Ascending aorta (tissue), 2 donors: Measurements from ENCODE around the gene LAMA5. TPM values are rescaled to one million over a fixed set of nuclear protein-coding genes. Genes with fewer than 3 reads are reported as not detected.

ENCODE experiments used
- DNase-seq, 2 donors: peaks; one replicate each; pipeline ENCODE4 v3.0.0-alpha.2; 2019; ENCODE audit warnings: low spot score in 2 of 2
- H3K27ac ChIP-seq, 2 donors: fragments of 200-600 bp; sonication (generic); one replicate each; pipeline ENCODE4 v1.5.1; 2016 to 2017; ENCODE audit warnings: mild to moderate bottlenecking in 1 of 2
- H3K27me3 ChIP-seq: fragments of 200-600 bp; sonication (generic); one replicate; pipeline ENCODE4 v1.5.1; 2017
- H3K36me3 ChIP-seq, 2 donors: fragments of 200-600 bp; sonication (generic); one replicate each; pipeline ENCODE4 v1.5.1; 2016
- H3K4me1 ChIP-seq, 2 donors: fragments of 200-600 bp; sonication (generic); one replicate each; pipeline ENCODE4 v1.5.1; 2016 to 2017; ENCODE audit warnings: mild to moderate bottlenecking in 1 of 2
- H3K4me3 ChIP-seq, 2 donors: fragments of 200-600 bp; sonication (generic); one replicate each; pipeline ENCODE4 v1.5.1; 2016 to 2017; ENCODE audit warnings: mild to moderate bottlenecking in 1 of 2
- H3K9me3 ChIP-seq, 2 donors: fragments of 200-600 bp; sonication (generic); one replicate each; pipeline ENCODE4 v1.5.1; 2016
- CTCF ChIP-seq, 3 experiments: fragments of 200-600 bp in 2 of 3; fragments of 450-650 bp in 1 of 3; sonication (generic) in 2 of 3; IDR thresholded peaks; one replicate each; pipeline ENCODE4 v1.5.1; 2016 to 2019; ENCODE audit warnings: antibody characterized with exemption in 3 of 3, mild to moderate bottlenecking in 1 of 3, moderate library complexity in 1 of 3
- intact Hi-C: fragments of 100-400 bp; cut with DNase I; formaldehyde crosslinking; loops from one replicate; pipeline ENCODE4 v1.15.1; 2023
- total RNA-seq: library from RNA; depleted of rRNA; stranded (reverse); fragments of >200 nt; gene quantifications from one replicate; pipeline ENCODE4 v1.1.0, GENCODE V29; 2016

Gene LAMA5
- total RNA-seq, 1 donor from 2014 or later: 469 TPM

GRCh38 chr20:62309198-62309944 lies 57.7 kb downstream of the LAMA5 start:
- Histone ChIP-seq H3K4me1 (peaks cover 2 to 8% of the 10 kb centered on the region in 2 donors), H3K9me3 (no peaks in the 10 kb centered on the region), H3K36me3 (peaks cover 85 to 97% of the 10 kb centered on the region in 2 donors), H3K27me3 (no peaks in the 10 kb centered on the region), H3K27ac (no peak overlapping the region), H3K4me3 (no peak overlapping the region)
- no peak for DNase-seq
- no peak for TF ChIP-seq CTCF (IDR thresholded peaks at IDR 0.05)
- intact Hi-C loops: no loop called here

GRCh38 chr20:62308102-62308822 lies 58.9 kb downstream of the LAMA5 start:
- DNase-seq: no peak
- intact Hi-C loops: no loop called here
- Histone ChIP-seq H3K9me3 (no peaks in the 10 kb centered on the region), H3K27ac (no peak overlapping the region), H3K4me1 (peaks cover 12 to 19% of the 10 kb centered on the region in 2 donors), H3K36me3 (peaks cover 76 to 93% of the 10 kb centered on the region in 2 donors), H3K27me3 (no peaks in the 10 kb centered on the region), H3K4me3 (no peak overlapping the region)
- no peak for TF ChIP-seq CTCF (IDR thresholded peaks at IDR 0.05)

GRCh38 chr20:62307226-62308101 lies 59.6 kb downstream of the LAMA5 start:
- no peak for DNase-seq
- Histone ChIP-seq H3K27ac (no peak overlapping the region), H3K9me3 (no peaks in the 10 kb centered on the region), H3K36me3 (peaks cover 68 to 85% of the 10 kb centered on the region in 2 donors), H3K27me3 (no peaks in the 10 kb centered on the region), H3K4me3 (no peak overlapping the region), H3K4me1 (peaks cover 12 to 20% of the 10 kb centered on the region in 2 donors)
- TF ChIP-seq CTCF (IDR thresholded peaks at IDR 0.05): no peak
- intact Hi-C loops: no loop called here

- H3K9me3 ChIP-seq: no peaks in the 10 kb centered on the region
- intact Hi-C loops: no loop called here
- DNase-seq: no peak
- peaks cover 12 to 20% of the 10 kb centered on the region in 2 donors for H3K4me1 ChIP-seq
- no peak for TF ChIP-seq CTCF (IDR thresholded peaks at IDR 0.05)
- H3K27ac ChIP-seq: no peak overlapping the region
- H3K27me3 ChIP-seq: no peaks in the 10 kb centered on the region
- H3K36me3 ChIP-seq: peaks cover 60 to 77% of the 10 kb centered on the region in 2 donors
- H3K4me3 ChIP-seq: no peak overlapping the region
Measured at GRCh38 chr20:62306414-62307187, 60.5 kb downstream of the LAMA5 start.
